HEK293 (cell line): ENCODE results near the gene TMEM132A.

Source experiments
- CTCF ChIA-PET: fragments of 350-600 bp; formaldehyde crosslinking; extraction: SDS; loops from one replicate; lab custom pipeline; 2021; ENCODE audit warnings: antibody characterized with exemption; lab: Yijun Ruan, JAX
- POLR2A ChIA-PET: fragments of 300-600 bp; formaldehyde crosslinking; extraction: SDS; loops from one replicate; lab custom pipeline; 2020; ENCODE audit warnings: antibody characterized with exemption, inconsistent platforms; lab: Yijun Ruan, JAX
- H3K27ac ChIP-seq: fragments of 200-500 bp; sonication (Bioruptor generic); 2 replicates; pipeline ENCODE4 v1.5.1; 2014; ENCODE audit warnings: low read depth, low read length, control low read depth, inconsistent platforms; ENCODE audit errors: extremely low read depth
- H3K36me3 ChIP-seq, 2 experiments: fragments of 200-500 bp in 1 of 2; sonication (Bioruptor generic) in 1 of 2; 1 replicate in 1 of 2; 2 replicates in 1 of 2; pipeline ENCODE4 v1.5.1; 2014 to 2017; ENCODE audit warnings: inconsistent platforms in 2 of 2, low read length in 2 of 2; ENCODE audit not compliant: control insufficient read depth in 2 of 2, insufficient read depth in 1 of 2
- H3K4me1 ChIP-seq: fragments of 200-500 bp; sonication (Bioruptor generic); 2 replicates; pipeline ENCODE4 v1.5.1; 2014; ENCODE audit warnings: mild to moderate bottlenecking, low read length, inconsistent platforms; ENCODE audit not compliant: control insufficient read depth, insufficient read depth
- H3K4me3 ChIP-seq: 2 replicates; pipeline ENCODE4 v1.5.1; 2011; ENCODE audit warnings: low read depth, mild to moderate bottlenecking, control low read depth, low read length, moderate library complexity
- H3K9me3 ChIP-seq: fragments of 200-500 bp; sonication (Bioruptor generic); 2 replicates; pipeline ENCODE4 v1.5.1; 2014; ENCODE audit warnings: low read depth, low read length, inconsistent platforms; ENCODE audit not compliant: control insufficient read depth, insufficient read depth
- AEBP2 ChIP-seq: fragments of 450-650 bp; formaldehyde crosslinking; IDR thresholded peaks from 2 replicates; pipeline ENCODE4 v1.5.1; 2016; ENCODE audit warnings: missing biosample characterization, missing genetic modification characterization, borderline replicate concordance
- BCL11B ChIP-seq: fragments of 450-650 bp; formaldehyde crosslinking; IDR thresholded peaks from 2 replicates; pipeline ENCODE4 v1.5.1; 2016; ENCODE audit warnings: low read depth, missing biosample characterization, missing genetic modification characterization
- CTCF ChIP-seq: fragments of 450-650 bp; formaldehyde crosslinking; IDR thresholded peaks from 2 replicates; pipeline ENCODE4 v1.5.1; 2016; ENCODE audit warnings: missing biosample characterization, missing genetic modification characterization
- GLI2 ChIP-seq: fragments of 450-650 bp; formaldehyde crosslinking; IDR thresholded peaks from 2 replicates; pipeline ENCODE4; 2017; ENCODE audit warnings: missing biosample characterization, missing genetic modification characterization, low read depth, borderline replicate concordance
- KLF1 ChIP-seq: fragments of 450-650 bp; formaldehyde crosslinking; IDR thresholded peaks from 2 replicates; pipeline ENCODE4 v1.5.1; 2016; ENCODE audit warnings: missing biosample characterization, missing genetic modification characterization
- TCF7L2 ChIP-seq: IDR thresholded peaks from 2 replicates; pipeline ENCODE4 v1.6.1; 2011; ENCODE audit warnings: low read depth, mild to moderate bottlenecking, inconsistent platforms, low read length, moderate library complexity, borderline replicate concordance
- ZBTB49 ChIP-seq: fragments of 450-650 bp; formaldehyde crosslinking; IDR thresholded peaks from 2 replicates; pipeline ENCODE4 v1.5.1; 2016; ENCODE audit warnings: missing biosample characterization, missing genetic modification characterization, low read depth
- ZBTB6 ChIP-seq: fragments of 450-650 bp; formaldehyde crosslinking; IDR thresholded peaks from 2 replicates; pipeline ENCODE4 v1.5.1; 2017; ENCODE audit warnings: missing biosample characterization, missing genetic modification characterization
- ZBTB7A ChIP-seq: fragments of 450-650 bp; formaldehyde crosslinking; IDR thresholded peaks from 2 replicates; pipeline ENCODE4 v1.5.1; 2016; ENCODE audit warnings: low read depth, missing biosample characterization, missing genetic modification characterization
- ZFP69B ChIP-seq: fragments of 450-650 bp; formaldehyde crosslinking; IDR thresholded peaks from 2 replicates; pipeline ENCODE4 v1.5.1; 2016; ENCODE audit warnings: missing biosample characterization, missing genetic modification characterization
- ZNF169 ChIP-seq: fragments of 450-650 bp; formaldehyde crosslinking; IDR thresholded peaks from 2 replicates; pipeline ENCODE4 v1.5.1; 2016; ENCODE audit warnings: missing biosample characterization, missing genetic modification characterization
- ZNF175 ChIP-seq: fragments of 450-650 bp; formaldehyde crosslinking; IDR thresholded peaks from 2 replicates; pipeline ENCODE4 v1.5.1; 2016; ENCODE audit warnings: missing biosample characterization, missing genetic modification characterization
- ZNF184 ChIP-seq: fragments of 450-650 bp; IDR thresholded peaks from 2 replicates; pipeline ENCODE4 v1.5.1; 2018; ENCODE audit warnings: missing biosample characterization, mild to moderate bottlenecking, missing genetic modification characterization
- ZNF239 ChIP-seq: fragments of 450-650 bp; formaldehyde crosslinking; IDR thresholded peaks from 2 replicates; pipeline ENCODE4 v1.5.1; 2016; ENCODE audit warnings: missing biosample characterization, missing genetic modification characterization
- ZNF24 ChIP-seq: fragments of 450-650 bp; formaldehyde crosslinking; IDR thresholded peaks from 2 replicates; pipeline ENCODE4 v1.5.1; 2016; ENCODE audit warnings: missing biosample characterization, missing genetic modification characterization
- ZNF26 ChIP-seq: fragments of 450-650 bp; formaldehyde crosslinking; IDR thresholded peaks from 2 replicates; pipeline ENCODE4 v1.5.1; 2016; ENCODE audit warnings: missing biosample characterization, missing genetic modification characterization
- ZNF426 ChIP-seq: fragments of 450-650 bp; formaldehyde crosslinking; IDR thresholded peaks from 2 replicates; pipeline ENCODE4 v1.5.1; 2017; ENCODE audit warnings: missing biosample characterization, missing genetic modification characterization, mild to moderate bottlenecking, inconsistent platforms, moderate library complexity
- ZNF501 ChIP-seq: fragments of 450-650 bp; formaldehyde crosslinking; IDR thresholded peaks from 2 replicates; pipeline ENCODE4 v1.5.1; 2016; ENCODE audit warnings: missing biosample characterization, missing genetic modification characterization
- ZNF701 ChIP-seq: fragments of 450-650 bp; formaldehyde crosslinking; IDR thresholded peaks from 2 replicates; pipeline ENCODE4 v1.5.1; 2016; ENCODE audit warnings: missing biosample characterization, missing genetic modification characterization
- ZNF791 ChIP-seq: fragments of 450-650 bp; formaldehyde crosslinking; IDR thresholded peaks from 2 replicates; pipeline ENCODE4 v1.5.1; 2016; ENCODE audit warnings: missing biosample characterization, missing genetic modification characterization
- ZXDB ChIP-seq: fragments of 450-650 bp; formaldehyde crosslinking; IDR thresholded peaks from 2 replicates; pipeline ENCODE4 v1.5.1; 2016; ENCODE audit warnings: missing biosample characterization, missing genetic modification characterization

The TMEM132A gene

GRCh38 chr11:60957188-60957587, 32.9 kb downstream of the TMEM132A start (continued):
- TF ChIP-seq ZNF169 (tag by site-specific recombination), result no peak

GRCh38 chr11:60959431-60959830, 35.2 kb downstream of the TMEM132A start:
- TF ChIP-seq ZNF501 (tag by site-specific recombination) (no peak), ZNF701 (tag by site-specific recombination) (no peak), ZNF239 (tag by site-specific recombination) (no peak), KLF1 (tag by site-specific recombination) (no peak)
- POLR2A ChIA-PET, result no interaction called here
- Histone ChIP-seq H3K36me3 (no peaks in the 10 kb centered on the region), H3K4me3 (no peak overlapping the region), H3K4me1 (no peaks in the 10 kb centered on the region), H3K9me3 (no peaks in the 10 kb centered on the region), H3K27ac (no peak overlapping the region)
- CTCF ChIA-PET, result interaction anchor here (0.6 to 0.8 kb wide), 2 partner anchors 14 to 260 kb away, joined by 3 to 4 read pairs; partner anchors contain the start of gene MS4A8

- POLR2A ChIA-PET, result no interaction called here
Observed at GRCh38 chr11:60960405-60960804, 36.1 kb downstream of the TMEM132A start.

More at GRCh38 chr11:60960405-60960804, 36.1 kb downstream of the TMEM132A start:
- Histone ChIP-seq H3K9me3 (no peaks in the 10 kb centered on the region), H3K27ac (no peak overlapping the region), H3K4me3 (no peak overlapping the region), H3K4me1 (no peaks in the 10 kb centered on the region), H3K36me3 (no peaks in the 10 kb centered on the region)
- CTCF ChIA-PET, result interaction anchor here (1.5 kb wide), 1 partner anchor 10 kb away, joined by 3 read pairs; no protein-coding TSS in a partner anchor
- TF ChIP-seq ZXDB (tag by site-specific recombination) (no peak), ZNF426 (tag by site-specific recombination) (no peak), AEBP2 (tag by site-specific recombination) (no peak), CTCF (tag by site-specific recombination) (no peak), KLF1 (tag by site-specific recombination) (no peak), ZNF26 (tag by site-specific recombination) (no peak), ZBTB7A (no peak), ZNF184 (tag by site-specific recombination) (no peak), GLI2 (tag by site-specific recombination) (no peak), BCL11B (tag by site-specific recombination) (no peak), TCF7L2 (no peak), ZBTB6 (tag by site-specific recombination) (no peak), ZFP69B (tag by site-specific recombination) (no peak), ZNF24 (no peak), ZNF791 (tag by site-specific recombination) (no peak), ZNF175 (tag by site-specific recombination) (no peak), ZBTB49 (tag by site-specific recombination) (no peak)
